ENCODE measurements around the gene ACOT8. TPM values are rescaled to one million over a fixed set of nuclear protein-coding genes. Genes with fewer than 3 reads are reported as not detected.

Gene ACOT8
- total and polyA plus RNA-seq, 2 of the 8 experiments (the other 6 are each of a cell fraction or from before 2014, with no cell fraction given): 37.6 to 88.8 TPM

GRCh38 chr20:45857114-45857881, at the start of gene ACOT8, which contains the start of gene ZSWIM3 (continued):
- TF ChIP-seq USF2 (IDR thresholded peaks at IDR 0.05; ENCODE audit: low read length) (no peak), CBX8 (IDR thresholded peaks at IDR 0.05; ENCODE audit: borderline replicate concordance, low read depth, low read length) (no peak), EP300 (IDR thresholded peaks at IDR 0.05; ENCODE audit: borderline replicate concordance in 1 of 2, low read depth in 2 of 2, low read length in 2 of 2) (no peak), POLR2A (IDR thresholded peaks at IDR 0.05; ENCODE audit: control extremely low read depth in 1 of 2, low read depth in 2 of 2, low read length in 2 of 2) (peak in 1 of 2 experiments; percentile 47; a peak in 1 of 3 replicates), TCF12 (IDR thresholded peaks at IDR 0.05; ENCODE audit: low read depth, low read length) (no peak), KDM5A (IDR thresholded peaks at IDR 0.05; ENCODE audit: low read length) (no peak), RXRA (IDR thresholded peaks at IDR 0.05; ENCODE audit: insufficient read depth, low read depth, low read length) (no peak), POU5F1 (IDR thresholded peaks at IDR 0.05; ENCODE audit: low read depth, low read length) (no peak), NANOG (IDR thresholded peaks at IDR 0.05; ENCODE audit: insufficient read depth, low read depth, low read length, poor library complexity, severe bottlenecking) (peak; percentile 7), RFX5 (IDR thresholded peaks at IDR 0.05; ENCODE audit: borderline replicate concordance, low read depth, low read length) (no peak), TBP (IDR thresholded peaks at IDR 0.05; ENCODE audit: low read depth, low read length) (peak; percentile 89), CREB1 (IDR thresholded peaks at IDR 0.05) (peak; percentile 55), SP2 (IDR thresholded peaks at IDR 0.05; ENCODE audit: low read length) (peak; percentile 99), SIN3A (conservative IDR thresholded peaks at IDR 0.05 in 1 of 2, IDR thresholded peaks at IDR 0.05 in 1 of 2; ENCODE audit: low read depth in 1 of 2, low read length in 2 of 2) (peak; percentile 66 to 77; a peak in 3 of 4 replicates), KDM4A (IDR thresholded peaks at IDR 0.05; ENCODE audit: low read depth, low read length, severe bottlenecking) (no peak), SIX5 (IDR thresholded peaks at IDR 0.05; ENCODE audit: low read depth, low read length) (no peak), RNF2 (IDR thresholded peaks at IDR 0.05; ENCODE audit: borderline replicate concordance, low read depth, low read length, missing control alignments, poor library complexity, severe bottlenecking) (no peak), CTBP2 (IDR thresholded peaks at IDR 0.05; ENCODE audit: borderline replicate concordance, insufficient read depth, insufficient read length, low read length) (no peak), CHD2 (IDR thresholded peaks at IDR 0.05; ENCODE audit: low read length) (peak; percentile 98), BACH1 (IDR thresholded peaks at IDR 0.05; ENCODE audit: low read length) (no peak), ATF2 (IDR thresholded peaks at IDR 0.05; ENCODE audit: low read length) (no peak)

Data from H1 (cell line).